Stimulated activated CD4-positive, alpha-beta T cell treated with anti-CD3 and anti-CD28 coated beads, Interleukin-4, amount 100 ng/mL, for 48 hours (primary cell): Measurements from ENCODE around the gene ATP5MC2.
A peak's percentile ranks its signal among the peaks of the same experiment; 100 is the strongest.
"Not testable (repeated sequence)": the region's sequence is repeated elsewhere in the genome, so short reads cannot be mapped to it uniquely, and the experiment has no call there.

Experiments used
- DNase-seq, 2 donors: peaks; one replicate each; pipeline ENCODE4 v3.0.0-alpha.2; 2020; ENCODE audit warnings: low read depth in 2 of 2

ATP5MC2 gene

DNA sequence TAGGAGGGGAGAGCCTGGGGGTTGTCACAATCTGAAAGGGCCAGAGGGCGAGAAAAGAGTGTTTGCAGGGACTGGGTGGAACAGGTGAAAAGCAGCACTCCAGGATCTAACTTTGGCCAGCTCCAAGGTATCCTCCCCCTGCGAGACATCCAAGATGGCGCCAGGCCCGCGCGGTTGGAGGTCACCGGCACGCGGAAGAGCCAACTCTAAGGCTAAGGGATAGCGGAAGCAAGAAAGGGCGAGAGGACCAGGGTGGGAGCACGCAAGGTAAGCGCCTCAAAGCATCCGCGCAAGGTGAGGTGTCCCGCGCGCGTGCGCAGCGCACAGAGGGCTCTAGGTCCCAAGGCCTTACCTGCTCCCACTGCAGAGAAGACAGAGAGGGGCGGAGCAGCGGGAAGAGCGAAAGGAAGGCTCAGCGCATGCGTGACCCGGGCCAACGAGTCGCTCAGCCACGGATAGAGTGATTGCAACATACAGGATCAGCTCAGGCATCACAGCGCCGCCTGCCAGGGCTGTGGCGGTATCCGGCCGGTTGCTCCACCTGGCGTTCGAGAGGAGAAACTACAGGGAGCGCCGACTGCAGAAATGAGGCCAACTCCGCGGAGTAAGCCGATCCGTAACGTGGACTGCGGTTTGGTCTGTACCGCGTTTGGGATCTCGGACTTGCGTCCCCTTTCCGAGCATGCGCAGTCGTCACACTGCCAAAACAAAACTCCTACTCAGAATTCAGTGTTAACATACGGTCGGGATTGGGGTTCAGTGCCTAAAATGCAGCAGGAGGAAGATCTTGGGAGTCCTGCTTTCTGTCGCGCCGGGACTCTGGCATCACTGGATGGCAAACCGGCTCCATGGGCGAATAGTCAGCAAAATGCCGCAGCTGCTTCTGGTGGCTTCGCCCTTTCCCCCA lies at the start of gene ATP5MC2:
Gene ATP5MC2, minus strand, starts transcription at position 383 of the 907 bp plus-strand sequence. CDS start 3,469 bp downstream, outside the sequence.
- peak; percentile 92 to 96 for DNase-seq

DNA sequence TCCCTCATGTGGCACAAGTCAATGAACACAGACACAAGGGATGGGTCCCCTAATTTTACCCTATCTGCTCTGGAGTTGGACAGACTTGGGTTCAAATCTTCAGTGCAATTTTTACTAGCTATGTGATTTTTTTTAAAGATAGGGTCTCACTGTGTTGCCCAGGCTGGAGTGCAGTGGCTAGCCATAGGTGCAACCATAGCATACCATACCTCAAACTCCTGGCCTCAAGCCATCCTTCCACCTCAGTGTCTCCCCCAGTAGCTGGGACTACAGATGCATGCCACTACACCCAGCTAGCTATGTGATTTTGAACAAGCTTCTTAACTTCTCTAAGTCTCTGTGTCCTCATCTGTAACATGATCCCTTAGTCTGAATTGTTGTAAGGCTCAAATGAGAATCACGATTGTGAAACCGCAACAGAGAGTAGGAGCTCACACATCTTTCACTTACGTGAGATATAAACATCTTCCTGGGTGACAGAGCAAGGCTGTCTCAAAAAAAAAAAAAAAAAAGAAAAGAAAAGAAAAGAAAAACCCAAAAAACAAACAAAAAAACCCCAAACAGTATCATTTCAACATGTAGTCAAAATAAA lies 46.7 kb upstream of the ATP5MC2 start:
- DNase-seq = no peak

DNA sequence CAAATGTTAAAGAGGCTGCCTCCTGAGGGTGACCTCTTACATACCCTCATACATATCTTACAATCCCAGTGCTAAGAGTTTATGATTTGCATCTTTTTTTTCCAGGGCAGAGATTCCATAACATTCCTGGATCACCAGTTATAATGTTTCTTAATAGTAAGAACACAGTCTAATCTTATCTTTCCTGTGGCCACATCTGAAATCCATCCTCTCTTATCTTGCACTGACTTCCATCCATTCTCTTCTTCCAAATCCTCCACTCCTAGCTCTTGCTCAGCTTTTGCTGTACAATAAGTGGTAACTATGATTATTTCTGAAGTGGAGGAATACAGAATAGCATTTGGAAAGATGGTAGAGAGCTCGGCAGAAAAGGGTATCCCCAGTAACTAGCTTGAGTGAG lies 45.1 kb upstream of the ATP5MC2 start:
- no peak for DNase-seq

DNA sequence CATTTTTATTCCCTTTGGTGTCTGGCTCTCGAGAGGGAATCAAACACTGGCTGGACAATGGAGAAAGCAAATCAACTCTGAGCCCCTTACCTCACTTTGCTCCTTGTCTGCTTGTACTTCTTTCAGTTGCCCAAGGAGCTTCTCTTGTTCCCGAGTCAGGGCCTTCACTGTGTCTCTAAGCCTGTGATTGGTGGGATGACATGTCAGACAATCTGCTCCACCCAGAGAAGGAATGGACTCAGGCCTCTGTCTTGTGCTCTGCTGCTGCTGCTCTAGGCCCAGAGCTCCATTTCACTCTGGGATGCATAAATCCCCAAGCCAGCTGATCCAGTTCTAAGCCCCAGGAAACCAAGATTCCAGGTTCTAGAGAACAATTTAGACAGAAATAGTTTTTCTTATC lies 43.8 kb upstream of the ATP5MC2 start:
- no peak for DNase-seq

DNA sequence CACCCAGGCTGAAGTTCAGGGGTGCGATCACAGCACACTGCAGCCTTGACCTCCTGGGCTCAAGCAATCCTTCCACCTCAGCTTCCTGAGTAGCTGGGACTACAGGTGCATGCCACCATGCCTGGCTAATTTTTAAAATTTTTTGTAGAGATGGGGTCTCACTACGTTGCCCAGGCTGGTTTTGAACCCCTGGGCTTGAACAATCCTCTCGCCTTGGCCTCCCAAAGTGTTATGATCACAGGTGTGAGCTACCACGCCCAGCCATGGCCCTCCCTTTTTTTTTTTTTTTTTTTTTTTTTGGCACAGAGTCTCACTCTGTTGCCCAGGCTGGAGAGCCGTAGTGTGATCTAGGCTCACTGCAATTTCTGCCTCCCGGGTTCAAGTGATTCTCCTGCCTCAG lies 42.7 kb upstream of the ATP5MC2 start:
- DNase-seq = not testable (repeated sequence)

DNA sequence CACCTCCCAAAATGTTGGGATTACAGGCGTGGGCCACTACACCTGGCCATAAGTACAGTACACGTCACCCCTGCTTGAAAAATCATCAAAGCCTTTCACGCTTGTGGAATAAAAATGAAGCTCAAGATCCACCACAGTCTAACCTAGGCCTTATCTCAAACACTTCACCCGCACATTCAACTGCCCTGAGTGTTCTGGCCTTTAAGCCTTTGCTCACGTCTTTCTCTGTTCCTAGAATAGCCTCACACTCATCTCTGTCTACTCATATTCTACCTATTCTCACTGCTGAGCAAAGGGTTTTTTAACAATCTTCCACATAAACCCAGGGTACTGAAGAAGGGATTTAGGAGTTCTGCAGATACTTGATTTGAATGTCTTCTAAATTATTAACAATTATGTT lies 41.4 kb upstream of the ATP5MC2 start:
- DNase-seq = no peak

DNA sequence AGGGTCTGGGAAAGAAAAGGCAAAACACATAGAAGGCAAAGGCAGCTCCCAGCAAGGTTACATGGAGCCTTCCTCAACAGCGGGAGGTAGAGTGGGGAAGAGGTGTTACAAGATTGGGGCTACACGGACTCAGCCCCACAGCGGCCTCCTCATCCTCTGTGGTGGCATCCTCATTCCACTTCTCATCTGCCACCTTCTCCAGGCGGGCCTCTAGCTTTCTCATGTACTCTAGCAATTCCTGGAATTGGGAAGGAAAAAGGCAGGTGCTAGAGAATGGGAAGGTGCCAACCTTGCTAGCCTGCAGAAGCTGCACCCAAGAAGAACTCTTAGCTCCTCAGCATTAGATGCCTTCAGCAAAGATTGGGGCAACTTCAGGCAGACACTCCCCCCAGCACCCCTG lies 38.1 kb upstream of the ATP5MC2 start:
- DNase-seq = no peak

DNA sequence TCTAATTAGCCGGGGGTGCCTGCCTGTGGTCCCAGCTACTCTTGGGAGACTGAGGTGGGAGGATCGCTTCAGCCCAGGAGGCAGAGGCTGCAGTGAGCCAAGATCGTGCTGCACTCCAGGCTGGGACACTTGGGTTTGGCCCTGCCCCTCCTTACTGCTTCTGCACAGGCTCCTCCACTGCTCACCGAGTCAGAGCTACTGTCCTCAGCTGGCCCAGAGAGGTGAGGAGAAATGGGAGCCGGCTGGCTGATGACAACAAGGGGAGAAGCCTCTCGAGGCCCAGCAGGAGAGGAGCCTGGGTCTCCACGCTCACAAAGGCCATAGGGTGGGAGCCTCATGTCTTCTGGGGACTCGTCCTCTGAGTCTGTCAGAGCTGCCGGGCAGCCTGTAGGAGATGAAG lies 37.6 kb upstream of the ATP5MC2 start:
- no peak for DNase-seq

DNA sequence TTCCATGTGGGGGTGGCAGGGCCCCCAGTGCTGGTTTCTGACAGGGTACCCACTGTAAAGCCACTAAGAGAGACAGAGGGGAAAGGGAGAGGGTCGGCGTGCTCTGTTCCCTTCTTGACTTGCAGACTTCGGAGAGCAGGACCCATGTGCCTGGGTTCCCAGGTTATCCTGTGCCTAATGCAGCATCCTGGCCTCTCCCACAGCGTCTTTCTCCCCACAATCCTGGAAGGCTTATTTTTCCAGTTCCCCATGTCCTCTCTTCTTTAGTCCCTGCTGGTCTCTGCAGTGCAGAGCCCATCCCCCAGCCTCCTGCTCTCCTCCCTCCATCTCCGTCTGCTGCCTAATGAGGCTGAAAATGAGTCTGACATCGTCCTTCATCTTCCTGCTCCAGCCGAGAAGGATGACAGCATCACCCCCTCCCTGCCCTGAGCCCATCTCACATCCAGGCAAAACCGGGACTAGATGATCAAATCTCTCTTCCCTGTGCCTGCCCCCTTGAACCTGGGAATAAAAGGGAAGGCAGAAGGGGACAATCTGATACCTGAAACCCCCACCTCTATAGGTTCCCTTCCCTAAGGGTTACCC lies 36.3 kb upstream of the ATP5MC2 start:
- no peak for DNase-seq

DNA sequence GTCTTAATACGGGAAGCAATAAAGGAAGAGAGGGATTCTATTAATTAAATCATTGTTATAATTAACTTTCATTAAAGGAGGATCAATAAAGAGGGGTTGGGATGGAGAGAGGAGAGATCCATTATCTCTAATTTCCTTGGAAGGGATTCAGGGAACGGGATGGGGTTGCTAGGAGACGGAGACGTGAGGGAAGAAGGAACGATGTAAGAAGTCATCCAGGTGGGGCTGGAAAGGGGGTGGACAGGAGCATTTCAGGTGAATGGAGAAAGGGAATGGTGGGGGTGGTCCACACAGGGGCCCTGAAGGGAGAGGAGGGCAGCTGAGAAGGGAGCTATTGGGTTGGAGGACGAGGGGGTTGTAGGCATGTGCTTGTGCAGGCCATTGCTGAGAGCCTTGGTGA lies 34.2 kb upstream of the ATP5MC2 start:
- no peak for DNase-seq

DNA sequence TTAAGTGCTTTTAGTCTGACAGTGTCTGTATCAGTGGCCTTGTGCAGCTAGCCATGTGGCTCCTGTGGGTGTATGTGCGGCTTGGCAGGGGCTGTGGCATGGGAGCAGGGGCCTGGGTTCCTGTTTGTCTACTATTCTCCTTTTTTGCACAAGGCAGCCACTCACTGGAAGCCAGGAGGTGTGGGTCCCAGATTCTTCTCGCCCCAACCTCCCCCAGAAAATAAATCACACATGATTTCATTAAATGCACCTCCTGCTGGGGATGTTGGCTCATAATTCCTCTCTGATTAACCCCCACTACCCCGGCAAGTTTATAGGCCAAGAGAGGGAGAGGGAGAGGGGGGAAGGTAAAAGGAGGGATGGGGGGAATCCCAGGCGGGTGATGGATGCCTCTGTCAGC lies 33.8 kb upstream of the ATP5MC2 start:
- DNase-seq = no peak

DNA sequence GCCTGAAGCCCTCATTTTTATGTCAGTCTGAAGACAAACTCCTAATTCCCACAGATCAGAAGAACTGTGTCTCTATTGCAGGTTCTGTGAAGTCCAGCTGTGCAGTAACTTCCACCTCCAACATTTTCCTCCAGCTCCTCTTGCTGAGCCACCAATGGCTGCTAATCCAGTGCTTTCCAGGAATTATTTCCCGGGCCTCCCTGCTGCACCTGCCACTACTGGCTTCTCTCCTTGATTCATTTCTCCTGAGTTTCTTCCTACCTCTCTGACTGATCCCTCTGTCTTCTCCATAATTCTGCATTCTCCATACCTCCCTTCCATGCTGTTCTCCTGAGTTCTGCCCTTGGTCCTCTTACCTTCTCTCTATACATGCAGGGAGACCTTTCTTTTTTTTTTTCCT lies 30.2 kb upstream of the ATP5MC2 start:
- no peak for DNase-seq

DNA sequence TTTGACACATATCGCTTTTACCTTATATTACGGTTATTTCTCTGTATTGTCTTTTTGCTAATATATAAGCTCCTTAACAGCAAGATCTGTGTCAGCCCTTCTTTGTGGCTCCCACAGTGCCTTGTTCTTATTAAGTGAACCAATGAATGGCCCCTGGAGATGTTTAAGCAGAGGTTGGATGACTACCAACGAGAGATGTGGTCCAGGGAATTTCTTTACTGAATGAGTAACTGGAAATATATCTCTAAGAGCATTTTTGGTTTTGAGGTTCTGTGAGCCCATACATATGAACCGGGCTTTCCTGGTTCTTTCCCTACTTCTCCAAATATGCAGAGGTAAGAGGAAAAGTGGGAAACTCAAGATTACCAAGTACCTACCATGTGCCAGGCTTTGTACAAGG lies 27.9 kb upstream of the ATP5MC2 start:
- no peak for DNase-seq

DNA sequence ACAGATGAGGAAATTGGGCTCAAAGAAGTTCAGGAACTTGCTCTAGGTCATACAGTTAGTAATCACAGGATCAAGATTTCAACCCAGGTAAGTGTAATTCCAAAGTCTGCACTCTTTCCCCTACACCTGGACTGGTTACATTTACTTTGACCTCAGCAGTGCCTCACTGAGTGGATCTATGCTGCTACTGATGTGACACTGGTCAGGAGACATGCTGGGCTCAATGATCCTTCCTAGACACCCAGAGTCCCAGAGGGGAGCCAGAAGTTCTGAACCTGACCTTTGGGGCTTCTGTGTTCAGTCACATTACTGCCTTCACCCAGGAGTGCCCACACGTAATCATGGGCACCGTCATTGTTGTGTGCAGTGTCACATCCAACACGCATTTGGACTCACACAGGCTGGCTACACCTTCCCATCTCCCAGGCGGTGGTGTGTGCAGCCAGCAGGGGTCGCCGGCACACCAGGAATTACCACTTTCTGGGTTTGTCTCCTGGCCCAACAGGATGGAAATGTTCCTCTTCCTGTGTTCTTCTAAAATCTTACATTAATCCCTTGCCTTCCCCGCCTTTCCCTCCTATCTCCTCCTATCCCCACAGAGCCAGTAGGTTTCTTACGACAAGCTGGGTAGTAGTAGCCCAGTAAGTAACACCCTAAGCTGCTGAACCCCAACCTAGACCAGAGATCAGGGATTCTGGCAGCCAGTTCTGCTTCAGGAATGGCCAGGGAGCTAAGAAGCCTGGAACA lies 25.8 kb upstream of the ATP5MC2 start:
- DNase-seq = peak; percentile 68 to 73

DNA sequence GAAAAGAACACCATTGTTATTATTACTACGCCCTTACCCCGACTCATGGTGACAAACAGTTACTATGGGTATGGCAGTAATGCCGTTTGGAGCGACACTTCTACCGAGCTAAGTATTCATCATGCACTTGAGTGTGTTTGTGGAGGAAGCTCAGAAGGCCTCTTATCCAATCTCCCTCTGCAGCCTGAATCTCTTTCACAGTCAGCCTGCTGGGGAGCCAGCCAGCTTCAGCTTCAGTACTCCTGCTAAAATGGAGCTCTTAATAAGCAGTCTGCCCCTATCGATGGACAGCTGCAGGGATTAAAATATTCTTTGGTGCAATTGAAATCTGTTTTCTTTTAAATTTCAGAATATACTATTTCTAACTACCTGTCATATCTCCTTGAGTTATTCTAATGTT lies 24.7 kb upstream of the ATP5MC2 start:
- no peak for DNase-seq

DNA sequence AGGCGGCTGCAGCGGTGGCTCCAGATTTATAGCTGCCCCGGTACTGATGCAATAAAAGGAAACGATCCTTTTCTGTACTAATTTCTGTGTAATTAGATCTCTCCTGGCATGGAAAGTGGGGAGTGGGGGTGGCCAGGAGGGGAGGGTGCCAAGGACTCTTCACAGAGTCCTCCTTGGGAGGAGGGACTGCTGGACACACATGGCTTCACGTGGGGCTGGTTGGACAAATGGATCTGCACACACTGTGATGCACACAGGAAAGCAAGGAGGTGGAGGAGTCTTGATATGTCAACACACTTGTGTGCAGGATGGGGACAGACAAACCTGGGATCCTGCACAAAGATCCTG lies 23.8 kb upstream of the ATP5MC2 start:
- DNase-seq = no peak

DNA sequence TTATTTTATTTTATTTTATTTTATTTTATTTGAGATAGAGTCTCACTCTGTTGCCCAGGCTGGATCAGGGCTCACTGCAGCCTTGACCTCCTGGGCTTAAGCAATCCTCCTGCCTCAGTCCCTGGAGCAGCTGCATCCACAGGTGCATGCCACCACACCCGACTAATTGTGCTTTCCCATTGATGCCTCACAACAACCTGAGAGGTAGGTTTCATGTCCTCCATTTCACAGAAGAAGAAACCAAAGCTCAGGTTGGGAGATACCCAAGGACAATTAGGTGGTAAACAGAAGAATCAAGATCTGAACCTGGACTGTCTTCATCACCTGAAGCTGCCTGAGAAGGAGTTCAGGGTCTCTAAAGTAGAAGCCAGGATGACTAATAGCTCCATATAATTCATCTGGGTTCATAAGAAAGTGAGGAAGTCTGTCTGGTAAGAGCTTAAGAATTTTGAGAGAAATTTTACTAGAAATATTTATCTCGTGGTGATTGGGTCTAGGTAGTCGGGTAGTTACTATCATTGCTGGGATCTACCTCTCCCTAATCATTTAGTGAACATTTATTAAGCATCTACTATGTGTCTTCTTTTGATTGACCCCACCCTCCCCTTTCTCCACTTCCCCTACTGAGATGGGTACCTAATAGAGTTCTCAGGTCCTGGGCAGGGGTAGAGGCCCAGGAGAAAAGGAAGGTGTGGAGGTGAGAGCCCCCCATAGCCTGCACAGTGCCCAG lies 23.2 kb upstream of the ATP5MC2 start:
- DNase-seq = no peak

DNA sequence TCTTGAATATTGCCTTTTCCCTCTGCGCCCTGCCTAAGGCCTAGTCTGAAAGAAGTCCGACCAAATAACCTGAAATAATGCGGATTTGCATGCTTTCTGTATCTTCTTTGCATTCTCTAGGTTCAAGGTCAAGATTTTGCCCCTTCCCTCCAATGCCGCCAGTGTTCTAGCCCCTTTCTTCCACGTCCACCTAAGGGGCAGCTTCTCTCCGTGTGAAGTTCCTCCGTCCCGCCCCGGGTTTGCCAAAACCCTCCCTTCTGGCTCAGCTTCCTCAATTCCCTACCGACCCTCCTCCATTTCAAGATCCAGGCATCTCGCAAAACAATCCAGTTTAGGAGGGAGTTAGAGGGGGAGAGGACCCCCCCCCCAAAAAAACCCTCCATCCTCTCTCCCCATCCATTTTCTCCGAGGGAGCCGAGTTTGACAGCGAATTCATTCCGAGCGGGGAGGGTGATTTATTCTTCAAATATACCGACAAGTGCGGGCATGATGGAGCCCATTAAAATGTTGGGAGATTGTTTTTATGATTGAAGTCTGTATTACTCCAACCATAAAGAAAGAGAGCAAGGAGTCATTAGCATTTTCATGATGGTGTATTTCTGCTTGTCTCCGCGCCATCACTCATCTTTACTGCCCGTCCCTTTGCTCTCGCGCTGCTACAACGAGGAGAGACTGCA lies 20.9 kb upstream of the ATP5MC2 start:
- no peak for DNase-seq

DNA sequence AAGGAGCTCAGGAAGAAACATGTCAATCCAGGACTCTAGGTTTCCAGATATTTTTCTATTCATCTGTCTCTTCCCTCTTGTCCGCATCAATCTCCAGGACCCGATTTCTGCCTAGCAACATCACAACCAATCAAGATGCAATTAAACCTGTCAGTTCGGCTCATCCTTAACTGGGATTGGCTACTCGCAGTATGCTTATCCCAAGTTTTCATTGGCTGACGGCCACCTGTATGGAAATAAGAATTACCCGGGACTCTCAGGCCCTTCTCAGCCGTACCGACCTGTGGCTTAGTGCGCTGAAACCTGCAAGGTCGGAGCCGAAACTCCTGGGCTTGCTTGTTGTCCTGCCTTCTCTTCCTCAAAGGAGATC lies 20.4 kb upstream of the ATP5MC2 start:
- no peak for DNase-seq

DNA sequence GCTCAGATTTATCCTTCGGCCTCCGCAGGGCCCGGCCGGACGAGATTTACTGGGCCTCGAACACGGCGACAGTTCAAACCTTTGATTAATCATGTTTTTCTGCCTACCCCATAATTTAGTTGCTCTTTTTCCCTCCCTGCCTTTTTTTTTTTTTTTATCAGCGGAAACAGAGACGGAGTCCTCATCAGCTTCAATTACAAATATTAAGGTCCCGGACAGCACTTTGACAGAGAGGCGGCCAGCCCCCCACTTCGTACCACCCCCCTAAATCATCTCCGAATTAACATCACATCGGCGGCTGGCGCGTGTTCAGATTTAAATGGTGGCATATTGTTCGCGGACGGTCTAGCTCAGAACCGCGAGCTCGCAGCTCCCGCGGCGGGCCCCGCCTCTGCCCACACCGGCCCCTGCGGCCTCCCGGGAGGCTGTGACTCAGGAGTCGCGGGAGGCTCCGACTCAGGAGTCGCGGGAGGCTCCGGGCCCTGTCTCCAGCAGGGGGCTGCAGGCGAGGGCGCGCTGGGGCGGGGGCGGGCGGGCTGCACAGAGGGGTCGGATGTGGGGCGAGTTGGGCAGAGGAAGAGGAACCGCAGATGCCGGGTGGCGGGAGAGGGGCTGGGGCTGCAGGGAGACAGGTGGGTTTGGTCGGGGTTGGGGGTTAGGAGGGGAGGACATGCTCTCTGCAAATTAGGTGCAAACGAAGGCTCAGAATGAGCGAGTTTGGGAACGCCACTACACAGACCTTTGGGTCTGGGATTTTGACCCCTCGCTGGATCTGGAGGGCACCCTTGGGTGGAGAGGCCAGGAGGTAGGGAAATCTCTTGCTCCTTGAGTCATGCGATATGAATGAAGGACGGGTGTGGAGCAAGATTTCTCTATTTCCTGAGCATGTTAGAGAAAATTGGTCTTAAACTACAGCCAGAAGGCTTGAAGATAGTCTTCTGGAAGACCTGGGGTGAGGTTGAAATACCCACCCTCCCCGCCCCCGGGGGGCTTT lies 19.6 kb upstream of the ATP5MC2 start:
- peak in 1 of 2 donors; percentile 41 for DNase-seq
